H1 (cell line): ENCODE results near the gene KRT13. TPM values are rescaled to one million over a fixed set of nuclear protein-coding genes. Genes with fewer than 3 reads are reported as not detected.

Experiments used
- CTCF ChIA-PET: fragments of 300-600 bp; sonication (Branson Sonifier 250); formaldehyde crosslinking; loops from one replicate; lab custom pipeline; 2021; ENCODE audit not compliant: partially characterized antibody; lab: Charles Lee
- POLR2A ChIA-PET: fragments of 300-600 bp; sonication (Branson Sonifier 250); formaldehyde crosslinking; loops from one replicate; lab custom pipeline; 2021; ENCODE audit warnings: inconsistent platforms; ENCODE audit not compliant: partially characterized antibody; lab: Charles Lee
- DNase-seq, 2 experiments: peaks; one replicate each; pipeline versions ENCODE4 v3.0.0 to v3.0.0-alpha.2; 2010 to 2022; ENCODE audit warnings: low spot score in 2 of 2, low read depth in 1 of 2, mixed read lengths in 1 of 2
- FAIRE-seq: peaks from 2 replicates; lab custom pipeline; 2011; peaks lifted over from hg19 to GRCh38; lab: Jason Lieb, UNC
- H2AFZ ChIP-seq: 2 replicates; pipeline ENCODE4 v1.8.1; 2012; ENCODE audit warnings: low read length, inconsistent platforms
- H2AK5ac ChIP-seq: 2 replicates; pipeline ENCODE4 v1.6.1; 2013; ENCODE audit warnings: low read depth, low read length
- H2BK120ac ChIP-seq: replicated peaks from 2 replicates; pipeline ENCODE3; 2013; ENCODE audit warnings: low read depth, low read length, inconsistent platforms
- H2BK12ac ChIP-seq: 2 replicates; pipeline ENCODE4 v1.6.1; 2013; ENCODE audit warnings: low read depth, low read length
- H2BK15ac ChIP-seq: 2 replicates; pipeline ENCODE4 v1.6.1; 2013; ENCODE audit warnings: low read length
- H2BK20ac ChIP-seq: 2 replicates; pipeline ENCODE4 v1.6.1; 2013; ENCODE audit warnings: low read length
- H2BK5ac ChIP-seq: 2 replicates; pipeline ENCODE4 v1.6.1; 2013; ENCODE audit warnings: low read depth, low read length
- H3K14ac ChIP-seq: 2 replicates; pipeline ENCODE4 v1.6.1; 2013; ENCODE audit warnings: inconsistent platforms; ENCODE audit not compliant: insufficient read length
- H3K18ac ChIP-seq: 2 replicates; pipeline ENCODE4 v1.6.1; 2013; ENCODE audit warnings: low read length; ENCODE audit errors: extremely low read depth
- H3K23ac ChIP-seq: 2 replicates; pipeline ENCODE4 v1.6.1; 2013; ENCODE audit warnings: inconsistent platforms; ENCODE audit not compliant: insufficient read length
- H3K23me2 ChIP-seq: 2 replicates; pipeline ENCODE4 v1.6.1; 2013; ENCODE audit warnings: low read depth, low read length
- H3K27ac ChIP-seq: 2 replicates; pipeline ENCODE4 v1.6.1; 2011; ENCODE audit warnings: low read depth, low read length, inconsistent platforms
- H3K27me3 ChIP-seq, 4 experiments: replicated peaks in 1 of 4; 1 replicate in 1 of 4; 2 replicates in 3 of 4; pipeline versions ENCODE4 v1.6.1 to v1.8.1; 2011 to 2013; ENCODE audit warnings: low read length in 3 of 4, mild to moderate bottlenecking in 3 of 4, inconsistent platforms in 2 of 4, mixed read lengths in 2 of 4, moderate library complexity in 1 of 4; ENCODE audit not compliant: control insufficient read depth in 3 of 4, insufficient read depth in 3 of 4; ENCODE audit errors: extremely low read depth in 1 of 4
- H3K36me3 ChIP-seq, 4 experiments: 2 replicates each; pipeline versions ENCODE4 v1.6.1 to v1.8.1; 2011 to 2013; ENCODE audit warnings: mild to moderate bottlenecking in 4 of 4, low read length in 3 of 4, moderate library complexity in 2 of 4, control low read depth in 1 of 4, inconsistent platforms in 1 of 4; ENCODE audit not compliant: insufficient read depth in 4 of 4, control insufficient read depth in 2 of 4
- H3K4ac ChIP-seq: replicated peaks from 2 replicates; pipeline ENCODE3; 2013; ENCODE audit warnings: low read length, low read depth, mixed read lengths, inconsistent platforms; ENCODE audit not compliant: insufficient read length
- H3K4me1 ChIP-seq, 4 experiments: replicated peaks in 1 of 4; 1 replicate in 1 of 4; 2 replicates in 3 of 4; pipeline versions ENCODE4 v1.6.1 to v1.8.1; 2011 to 2013; ENCODE audit warnings: low read length in 3 of 4, inconsistent platforms in 2 of 4, mixed read lengths in 1 of 4; ENCODE audit not compliant: insufficient read depth in 4 of 4, control insufficient read depth in 3 of 4
- H3K4me2 ChIP-seq, 2 experiments: 2 replicates each; pipeline versions ENCODE4 v1.6.1 to v1.8.1; 2011 to 2013; ENCODE audit warnings: low read depth in 2 of 2, low read length in 2 of 2, control low read depth in 1 of 2, inconsistent platforms in 1 of 2, mild to moderate bottlenecking in 1 of 2; ENCODE audit not compliant: insufficient read depth in 1 of 2
- H3K4me3 ChIP-seq, 4 experiments: fragments of 200-600, 300-600 bp in 1 of 4; sonication (generic), shearing (Covaris generic), sonication (Bioruptor Twin) in 1 of 4; 2 replicates each; pipeline versions ENCODE4 v1.5.1 to v1.8.1; 2011 to 2016; ENCODE audit warnings: low read length in 4 of 4, low read depth in 3 of 4, control low read depth in 2 of 4, inconsistent platforms in 2 of 4, mild to moderate bottlenecking in 2 of 4, mixed read lengths in 1 of 4, moderate library complexity in 1 of 4; ENCODE audit not compliant: insufficient read depth in 2 of 4; ENCODE audit errors: extremely low read depth in 1 of 4
- H3K56ac ChIP-seq: replicated peaks from 2 replicates; pipeline ENCODE3; 2013; ENCODE audit warnings: low read depth, mild to moderate bottlenecking, mixed read lengths, low read length, inconsistent platforms; ENCODE audit not compliant: insufficient read length
- H3K79me1 ChIP-seq: 2 replicates; pipeline ENCODE4 v1.6.1; 2013; ENCODE audit warnings: low read depth, low read length, control low read depth
- H3K79me2 ChIP-seq, 2 experiments: 2 replicates each; pipeline versions ENCODE4 v1.6.1 to v1.8.1; 2012 to 2013; ENCODE audit warnings: low read length in 2 of 2, mild to moderate bottlenecking in 2 of 2, inconsistent platforms in 1 of 2; ENCODE audit not compliant: insufficient read depth in 2 of 2, control insufficient read depth in 1 of 2
- H3K9ac ChIP-seq, 4 experiments: replicated peaks in 1 of 4; 1 replicate in 1 of 4; 2 replicates in 3 of 4; pipeline versions ENCODE4 v1.6.1 to v1.8.1; 2011 to 2013; ENCODE audit warnings: low read depth in 3 of 4, low read length in 3 of 4, control low read depth in 2 of 4, mild to moderate bottlenecking in 2 of 4, moderate library complexity in 2 of 4, inconsistent platforms in 1 of 4; ENCODE audit errors: extremely low read depth in 1 of 4
- H3K9me3 ChIP-seq, 2 experiments: 2 replicates each; pipeline versions ENCODE4 v1.6.1 to v1.8.1; 2012 to 2013; ENCODE audit warnings: mild to moderate bottlenecking in 2 of 2, moderate library complexity in 2 of 2, control low read depth in 1 of 2, inconsistent platforms in 1 of 2, low read depth in 1 of 2, low read length in 1 of 2, mixed read lengths in 1 of 2; ENCODE audit not compliant: insufficient read depth in 2 of 2
- H4K20me1 ChIP-seq, 2 experiments: replicated peaks in 1 of 2; 2 replicates each; pipeline versions ENCODE3 to v1.8.1; 2011 to 2013; ENCODE audit warnings: inconsistent platforms in 2 of 2, low read length in 2 of 2, mild to moderate bottlenecking in 1 of 2; ENCODE audit not compliant: insufficient read depth in 2 of 2, control insufficient read depth in 1 of 2
- H4K5ac ChIP-seq: 2 replicates; pipeline ENCODE4 v1.6.1; 2013; ENCODE audit warnings: low read length, low read depth, mixed read lengths, inconsistent platforms; ENCODE audit not compliant: insufficient read length
- H4K8ac ChIP-seq: 2 replicates; pipeline ENCODE4 v1.8.0; 2013; ENCODE audit warnings: mild to moderate bottlenecking, moderate library complexity, low read length, inconsistent platforms; ENCODE audit not compliant: insufficient read depth; ENCODE audit errors: extremely low read depth
- H4K91ac ChIP-seq: replicated peaks from 2 replicates; pipeline ENCODE3; 2013; ENCODE audit warnings: low read length, mixed read lengths, inconsistent platforms; ENCODE audit not compliant: insufficient read length
- BCL11A ChIP-seq, 2 experiments: IDR thresholded peaks; one replicate each; pipeline ENCODE4 v1.6.1; 2011; ENCODE audit warnings: low read depth in 2 of 2, low read length in 2 of 2, mild to moderate bottlenecking in 2 of 2
- EP300 ChIP-seq, 2 experiments: IDR thresholded peaks; 1 replicate in 1 of 2; 2 replicates in 1 of 2; pipeline ENCODE4 v1.6.1; 2011 to 2012; ENCODE audit warnings: low read depth in 2 of 2, low read length in 2 of 2, mild to moderate bottlenecking in 2 of 2, borderline replicate concordance in 1 of 2, inconsistent platforms in 1 of 2, moderate library complexity in 1 of 2
- KDM4A ChIP-seq: IDR thresholded peaks from one replicate; pipeline ENCODE4 v1.7.1; 2012; ENCODE audit warnings: low read depth, mild to moderate bottlenecking, moderate library complexity, low read length, inconsistent platforms; ENCODE audit not compliant: severe bottlenecking
- RAD21 ChIP-seq, 2 experiments: IDR thresholded peaks in 1 of 2; conservative IDR thresholded peaks in 1 of 2; 2 replicates each; pipeline ENCODE4 v1.6.1; 2011; ENCODE audit warnings: low read depth in 2 of 2, low read length in 2 of 2, improper control_type of control experiment in 1 of 2, inconsistent platforms in 1 of 2, mild to moderate bottlenecking in 1 of 2, moderate library complexity in 1 of 2
- RXRA ChIP-seq: IDR thresholded peaks from 2 replicates; pipeline ENCODE4 v1.6.1; 2011; ENCODE audit warnings: low read depth, mild to moderate bottlenecking, low read length, moderate library complexity; ENCODE audit not compliant: insufficient read depth
- SRF ChIP-seq: IDR thresholded peaks from 2 replicates; pipeline ENCODE4 v1.6.1; 2011; ENCODE audit warnings: mild to moderate bottlenecking, low read depth, low read length, moderate library complexity
- TBP ChIP-seq: IDR thresholded peaks from 2 replicates; pipeline ENCODE4 v1.6.1; 2011; ENCODE audit warnings: low read depth, low read length, improper control_type of control experiment
- YY1 ChIP-seq: IDR thresholded peaks from 2 replicates; pipeline ENCODE4 v1.6.1; 2011; ENCODE audit warnings: low read depth, mild to moderate bottlenecking, low read length
- WGBS, 2 experiments: shearing (Covaris generic) in 1 of 2; methylation state at CpG; one replicate each; pipeline versions ENCODE4 v1.1.6 to v1.1.7; 2013 to 2015; ENCODE audit warnings: low lambda C conversion rate in 2 of 2, mixed read lengths in 2 of 2, inconsistent platforms in 1 of 2, low coverage in 1 of 2, missing lambda C conversion rate in 1 of 2; ENCODE audit not compliant: insufficient replicate concordance in 2 of 2, insufficient coverage in 1 of 2, insufficient read length in 1 of 2; ENCODE audit errors: extremely low coverage in 1 of 2, missing lambda C conversion rate in 1 of 2; 5-methylcytosine and 5-hydroxymethylcytosine counted together
- polyA plus RNA-seq, 7 experiments: library from polyadenylated mRNA; depleted of rRNA in 3 of 7; stranded (reverse) in 5 of 7; unstranded in 2 of 7; fragments of >200 nt in 5 of 7; fragments of 200-250 nt in 2 of 7; gene quantifications; 1 replicate in 5 of 7; 2 replicates in 1 of 7; 4 replicates in 1 of 7; pipeline versions ENCODE4 v1.2.1 to v1.2.3, GENCODE V29; 2011 to 2013; ENCODE audit warnings: missing spikeins in 2 of 7, mixed read lengths in 2 of 7
- total RNA-seq: library from RNA; stranded (reverse); fragmentation: NEBNext Ultra II Directional; extraction: Animal tissue kit (Norgen Biotek cat#: 25700); gene quantifications from 2 replicates; pipeline ENCODE4 v1.2.1, GENCODE V29; 2021
- TF ChIP-seq, protein P1 (sequence below): IDR thresholded peaks from 2 replicates; pipeline ENCODE4 v1.6.1; 2012; ENCODE audit warnings: inconsistent platforms

KRT13 gene
- total and polyA plus RNA-seq, 2 of the 8 experiments (the other 6 are each of a cell fraction or from before 2014, with no cell fraction given): 0.09 TPM; not detected in 1

DNA sequence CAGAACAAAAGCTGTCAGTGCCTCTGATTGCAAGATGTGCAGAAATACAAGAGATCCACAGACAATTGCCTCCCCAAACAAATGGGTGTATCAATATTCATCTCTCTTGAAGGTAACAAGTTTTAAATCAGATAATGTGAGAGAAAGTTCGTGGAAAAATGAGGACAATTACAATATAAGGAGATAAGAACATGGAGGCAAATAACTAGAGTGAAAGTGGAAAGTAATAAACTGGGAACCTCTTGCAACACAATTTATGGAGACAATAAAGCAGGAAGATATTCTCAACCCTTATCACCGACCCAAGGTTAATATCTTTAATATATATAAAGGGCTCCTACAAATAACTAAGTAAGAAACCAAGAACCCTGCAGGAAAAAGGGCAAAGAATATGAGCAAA, 36.9 kb upstream of the KRT13 start:
- ChIA-PET POLR2A (interaction anchor here (1.1 to 16.2 kb wide), 3 partner anchors 10 to 146 kb away, joined by 3 to 293 read pairs (median 3); partner anchors contain the start of gene KRT19), CTCF (interaction anchor here (0.7 to 21.2 kb wide), 12 partner anchors 9 to 681 kb away, joined by 3 to 492 read pairs (median 4); partner anchors contain the start of genes KRT13, KRT35 and KRT36)
- H4K20me1 ChIP-seq: no peaks in the 10 kb centered on the region
- H3K79me2 ChIP-seq: no peaks in the 10 kb centered on the region
- H3K4me2 ChIP-seq: no peak overlapping the region
- H2BK15ac ChIP-seq: no peak overlapping the region
- no peak overlapping the region for H3K4ac ChIP-seq
- no peaks in the 10 kb centered on the region for H3K79me1 ChIP-seq
- H2BK20ac ChIP-seq: no peak overlapping the region
- no peak overlapping the region for H3K14ac ChIP-seq
- no peaks in the 10 kb centered on the region; a peak in 1 of 4 replicates for H3K9me3 ChIP-seq
- no peak overlapping the region for H4K8ac ChIP-seq
- H4K5ac ChIP-seq: no peak overlapping the region
- no peaks in the 10 kb centered on the region for H3K23me2 ChIP-seq
- FAIRE-seq (no peak), DNase-seq (no peak)
- TF ChIP-seq EP300 (IDR thresholded peaks at IDR 0.05; ENCODE audit: borderline replicate concordance in 1 of 2, low read depth in 2 of 2, low read length in 2 of 2) (no peak), SRF (no peak), TBP (no peak), KDM4A (no peak), RXRA (no peak), RAD21 (IDR thresholded peaks at IDR 0.05 in 1 of 2, conservative IDR thresholded peaks at IDR 0.05 in 1 of 2; ENCODE audit: low read depth in 2 of 2, low read length in 2 of 2) (no peak), YY1 (no peak), BCL11A (IDR thresholded peaks at IDR 0.05; ENCODE audit: low read depth in 2 of 2, low read length in 2 of 2) (no peak)
- TF ChIP-seq, protein P1, sequence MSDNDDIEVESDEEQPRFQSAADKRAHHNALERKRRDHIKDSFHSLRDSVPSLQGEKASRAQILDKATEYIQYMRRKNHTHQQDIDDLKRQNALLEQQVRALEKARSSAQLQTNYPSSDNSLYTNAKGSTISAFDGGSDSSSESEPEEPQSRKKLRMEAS: no peak
- no peak overlapping the region for H3K9ac ChIP-seq
- 83% methylated on average over 2 of the region's 2 CpGs; no CpG with 5 or more reads in 1 of the 2 experiments for WGBS, 2 experiments
- H3K36me3 ChIP-seq: no peaks in the 10 kb centered on the region
- no peak overlapping the region for H3K27ac ChIP-seq
- no peak overlapping the region for H3K23ac ChIP-seq
- no peak overlapping the region for H2BK5ac ChIP-seq
- peaks cover 14 to 27% (median 19%) of the 10 kb centered on the region in 4 experiments for H3K4me1 ChIP-seq
- H2BK120ac ChIP-seq: no peak overlapping the region
- no peak overlapping the region for H2BK12ac ChIP-seq
- H2AK5ac ChIP-seq: no peak overlapping the region
- H3K4me3 ChIP-seq: no peak overlapping the region
- no peak overlapping the region for H2AFZ ChIP-seq
- no peak overlapping the region for H3K18ac ChIP-seq
- no peak overlapping the region for H3K56ac ChIP-seq
- no peak overlapping the region for H4K91ac ChIP-seq
- no peaks in the 10 kb centered on the region for H3K27me3 ChIP-seq
